Left forelimb (tissue), 1 donor: ENCODE measurements around the gene TACC2.
"Not testable (repeated sequence)": the region's sequence is repeated elsewhere in the genome, so short reads cannot be mapped to it uniquely, and the experiment has no call there.

Source experiments
- DNase-seq: peaks from one replicate; pipeline ENCODE4 v3.0.0-alpha.2; 2018; ENCODE audit warnings: low spot score

The TACC2 gene

GRCh38 chr10:122190176-122190943 is 201.4 kb downstream of the TACC2 start:
- DNase-seq = no peak

GRCh38 chr10:122191936-122192541 is 203.1 kb downstream of the TACC2 start:
- no peak for DNase-seq

- DNase-seq = no peak
Observed at GRCh38 chr10:122194251-122194650, 205.3 kb downstream of the TACC2 start.

- DNase-seq = no peak
Observed at GRCh38 chr10:122196218-122196617, 207.3 kb downstream of the TACC2 start.

- DNase-seq = no peak
Observed at GRCh38 chr10:122197611-122198222, 208.8 kb downstream of the TACC2 start.

- DNase-seq = no peak
Observed at GRCh38 chr10:122198631-122199030, 209.7 kb downstream of the TACC2 start.

- DNase-seq = no peak
Observed at GRCh38 chr10:122199070-122199469, 210.1 kb downstream of the TACC2 start.

GRCh38 chr10:122199689-122200088 is 210.7 kb downstream of the TACC2 start:
- DNase-seq = no peak

- no peak for DNase-seq
Observed at GRCh38 chr10:122201401-122201800, 212.4 kb downstream of the TACC2 start.

GRCh38 chr10:122203180-122203579 is 214.2 kb downstream of the TACC2 start:
- not testable (repeated sequence) for DNase-seq

GRCh38 chr10:122204691-122205489 is 215.9 kb downstream of the TACC2 start:
- no peak for DNase-seq

GRCh38 chr10:122206471-122207065 is 217.6 kb downstream of the TACC2 start:
- DNase-seq = no peak

- DNase-seq = no peak
Observed at GRCh38 chr10:122207163-122207562, 218.2 kb downstream of the TACC2 start.

GRCh38 chr10:122207596-122207995 is 218.6 kb downstream of the TACC2 start:
- DNase-seq = no peak

GRCh38 chr10:122208571-122209430 is 219.8 kb downstream of the TACC2 start:
- no peak for DNase-seq

- no peak for DNase-seq
Observed at GRCh38 chr10:122210481-122211265, 221.7 kb downstream of the TACC2 start.

GRCh38 chr10:122213364-122213763 is 224.4 kb downstream of the TACC2 start:
- no peak for DNase-seq

GRCh38 chr10:122213766-122214165 is 224.8 kb downstream of the TACC2 start:
- DNase-seq = no peak

GRCh38 chr10:122216047-122216446 is 227.1 kb downstream of the TACC2 start:
- no peak for DNase-seq

GRCh38 chr10:122219340-122219739 is 230.4 kb downstream of the TACC2 start:
- DNase-seq = no peak
